ENCODE results near the gene DAB2. TPM values are rescaled to one million over a fixed set of nuclear protein-coding genes. Genes with fewer than 3 reads are reported as not detected.

DAB2 gene
- total RNA-seq, 1 experiment from 2014 or later, result 2.3 TPM

DNA sequence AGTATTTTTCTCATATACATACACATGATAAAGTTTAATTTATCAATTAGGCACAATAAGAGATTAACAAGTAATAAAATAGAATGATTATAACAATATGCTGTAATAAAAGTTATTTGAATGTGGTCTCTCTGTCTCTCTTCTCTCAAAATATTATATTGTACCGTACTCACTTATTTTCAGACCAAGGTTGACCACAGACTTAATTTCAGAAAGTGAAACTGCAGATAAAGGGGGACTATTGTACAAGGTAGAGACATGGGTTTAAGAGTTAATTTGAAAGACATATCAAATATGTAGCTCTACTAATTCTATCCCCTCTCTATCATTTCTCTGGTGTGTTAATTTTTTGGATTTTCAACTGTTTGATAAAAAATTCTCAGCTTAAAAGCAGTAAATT, 40.5 kb downstream of the DAB2 start:
- no peak overlapping the region for H3K4me2 ChIP-seq (ENCODE audit: insufficient read depth, insufficient read length, low read length)
- H3K23ac ChIP-seq (ENCODE audit: insufficient read length, low read depth, low read length), result no peak overlapping the region
- no peaks in the 10 kb centered on the region for H3K79me2 ChIP-seq (ENCODE audit: insufficient read depth, low read length)
- DNase-seq, result no peak
- H4K91ac ChIP-seq (ENCODE audit: insufficient read length, low read depth, low read length), result no peak overlapping the region
- no peak overlapping the region for H2AK5ac ChIP-seq (ENCODE audit: insufficient read length, low read length)
- no peak overlapping the region for H3K9ac ChIP-seq (ENCODE audit: extremely low read depth, insufficient read length, low read length)
- H2BK20ac ChIP-seq (ENCODE audit: low read depth, low read length, poor library complexity, severe bottlenecking), result no peak overlapping the region
- no peak overlapping the region for H4K5ac ChIP-seq (ENCODE audit: insufficient read length, low read depth, low read length)
- no peak overlapping the region for H2BK120ac ChIP-seq (ENCODE audit: low read depth, low read length, poor library complexity, severe bottlenecking)
- Mint-ChIP-seq H3K4me3 (no peak overlapping the region), H3K4me1 (no peaks in the 10 kb centered on the region), H3K27ac (no peak overlapping the region), H3K36me3 (ENCODE audit: insufficient read depth in 1 of 3, low read depth in 3 of 3) (no peaks in the 10 kb centered on the region; a peak in 2 of 7 replicates), H3K9me3 (no peaks in the 10 kb centered on the region; a peak in 1 of 5 replicates), H3K27me3 (ENCODE audit: low read depth) (no peaks in the 10 kb centered on the region; the same call in 1 of the 2 replicates)
- H3K27ac ChIP-seq (ENCODE audit: insufficient read length, low read depth, low read length), result no peak overlapping the region
- H3K23me2 ChIP-seq (ENCODE audit: insufficient read length, low read depth, low read length, poor library complexity, severe bottlenecking), result no peaks in the 10 kb centered on the region
- no peak overlapping the region for H3K4ac ChIP-seq (ENCODE audit: low read depth, low read length)
- H2BK5ac ChIP-seq (ENCODE audit: insufficient read length, low read length), result no peak overlapping the region
- H2AFZ ChIP-seq (ENCODE audit: low read length), result no peak overlapping the region
- H2BK15ac ChIP-seq (ENCODE audit: low read depth, low read length), result no peak overlapping the region
- no peak overlapping the region for H3K56ac ChIP-seq (ENCODE audit: insufficient read length, low read depth, low read length)
- H3K4me1 ChIP-seq (ENCODE audit: insufficient read depth, low read length), result no peaks in the 10 kb centered on the region
- no peak overlapping the region for H3K14ac ChIP-seq (ENCODE audit: insufficient read depth, low read length)
- H3K18ac ChIP-seq (ENCODE audit: insufficient read length, low read depth, low read length), result no peak overlapping the region
- no peak overlapping the region for H4K8ac ChIP-seq (replicated peaks; ENCODE audit: insufficient read length, low read depth, low read length)
- no peak overlapping the region for H3T11ph ChIP-seq (ENCODE audit: low read length)
- H2BK12ac ChIP-seq (ENCODE audit: insufficient read length, low read depth, low read length), result no peak overlapping the region
- no peaks in the 10 kb centered on the region for H3K27me3 ChIP-seq (ENCODE audit: insufficient read depth, low read length)
- TF ChIP-seq CTCF (conservative IDR thresholded peaks at IDR 0.05), result no peak
- H3K79me1 ChIP-seq (ENCODE audit: insufficient read depth, low read depth, low read length, poor library complexity, severe bottlenecking), result no peaks in the 10 kb centered on the region
- no peaks in the 10 kb centered on the region for H4K20me1 ChIP-seq (ENCODE audit: control insufficient read depth, insufficient read depth, insufficient read length)
- H3K9me3 ChIP-seq (ENCODE audit: control insufficient read depth, low read depth, low read length), result no peaks in the 10 kb centered on the region
- WGBS (ENCODE audit: extremely low coverage, insufficient read length, low lambda C conversion rate), result no CpG with 5 or more reads among the region's 1 CpG

All from H9 (cell line).